HCT116 (cell line): ENCODE results near the gene KRTAP25-1. TPM values are rescaled to one million over a fixed set of nuclear protein-coding genes. Genes with fewer than 3 reads are reported as not detected.

Experiments used
- ATAC-seq: fragments of 200-7000 bp; cut with Tn5 transposase; 2 replicates; pipeline ENCODE4 v1.9.1; 2020; ENCODE audit warnings: mild to moderate bottlenecking, moderate library complexity
- BruUV-seq: library from RNA; stranded (reverse); fragments of 400-500 nt; replicated peaks from 2 replicates; lab custom pipeline; 2021; lab: Mats Ljungman, UMichigan
- CTCF ChIA-PET: fragments of 300-600 bp; sonication (Branson Sonifier 250); formaldehyde crosslinking; loops from one replicate; lab custom pipeline; 2021; ENCODE audit warnings: antibody characterized with exemption; lab: Charles Lee
- POLR2A ChIA-PET: fragments of 300-600, 350-600 bp; sonication (Branson Sonifier 250); formaldehyde crosslinking; loops from one replicate; lab custom pipeline; 2021; ENCODE audit warnings: antibody characterized with exemption; lab: Charles Lee
- RAD21 ChIA-PET, 2 experiments: fragments of 300-600 bp; sonication (Branson Sonifier 250); formaldehyde crosslinking; loops; one replicate each; lab custom pipeline; 2023; ENCODE audit warnings: low total read pairs in 2 of 2; ENCODE audit not compliant: uncharacterized antibody in 2 of 2, unreplicated experiment in 2 of 2, low non-redundant PET in 1 of 2; lab: Charles Lee
- DNase-seq: peaks from one replicate; pipeline ENCODE4 v3.0.0-alpha.2; 2010; ENCODE audit warnings: low read depth, low spot score
- H2AFZ ChIP-seq: fragments of 200-600 bp; shearing (Covaris generic), sonication (generic); 2 replicates; pipeline ENCODE4 v1.6.1; 2017; ENCODE audit warnings: low read depth, mixed run types, mixed read lengths, antibody characterized with exemption, low read length; ENCODE audit not compliant: poor library complexity, severe bottlenecking
- H3K27ac ChIP-seq: 2 replicates; pipeline ENCODE4 v1.5.1; 2012; ENCODE audit warnings: low read depth, low read length
- H3K27me3 ChIP-seq: fragments of 200-600 bp; sonication (generic); 2 replicates; pipeline ENCODE4 v1.6.1; 2016; ENCODE audit warnings: mixed run types, low read length, mixed read lengths; ENCODE audit not compliant: insufficient read depth
- H3K36me3 ChIP-seq, 2 experiments: fragments of 200-500 bp in 1 of 2; fragments of 200-600 bp in 1 of 2; sonication (Bioruptor generic) in 1 of 2; sonication (generic) in 1 of 2; 2 replicates each; pipeline versions ENCODE4 v1.5.1 to v1.6.1; 2014 to 2016; ENCODE audit warnings: low read length in 2 of 2, inconsistent platforms in 1 of 2, mixed read lengths in 1 of 2, mixed run types in 1 of 2; ENCODE audit not compliant: insufficient read depth in 2 of 2, control insufficient read depth in 1 of 2
- H3K4me1 ChIP-seq, 2 experiments: fragments of 200-600 bp in 1 of 2; sonication (generic) in 1 of 2; 2 replicates each; pipeline versions ENCODE4 v1.5.1 to v1.6.1; 2012 to 2017; ENCODE audit warnings: low read length in 2 of 2, inconsistent platforms in 1 of 2, mild to moderate bottlenecking in 1 of 2, mixed read lengths in 1 of 2, mixed run types in 1 of 2, moderate library complexity in 1 of 2; ENCODE audit not compliant: insufficient read depth in 2 of 2, control insufficient read depth in 1 of 2
- H3K4me2 ChIP-seq: fragments of 200-600 bp; sonication (generic); 2 replicates; pipeline ENCODE4 v1.6.1; 2017; ENCODE audit warnings: mixed run types, low read length, mixed read lengths
- H3K4me3 ChIP-seq, 2 experiments: fragments of 200-600 bp in 1 of 2; sonication (generic) in 1 of 2; replicated peaks in 1 of 2; 2 replicates each; pipeline ENCODE4 v1.5.1; 2011 to 2016; ENCODE audit warnings: low read length in 2 of 2, control low read depth in 1 of 2, low read depth in 1 of 2, mild to moderate bottlenecking in 1 of 2, mixed read lengths in 1 of 2, mixed run types in 1 of 2
- H3K79me2 ChIP-seq: fragments of 200-600 bp; sonication (generic); 2 replicates; pipeline ENCODE4 v1.6.1; 2017; ENCODE audit warnings: mild to moderate bottlenecking, mixed run types, low read length, moderate library complexity, mixed read lengths; ENCODE audit not compliant: insufficient read depth
- H3K9ac ChIP-seq: fragments of 200-600 bp; sonication (generic); 2 replicates; pipeline ENCODE4 v1.6.1; 2016; ENCODE audit warnings: low read length, mixed read lengths
- H3K9me2 ChIP-seq: fragments of 200-600 bp; sonication (generic), shearing (Covaris generic); 2 replicates; pipeline ENCODE4 v1.6.1; 2017; ENCODE audit warnings: mixed run types, mild to moderate bottlenecking, moderate library complexity; ENCODE audit not compliant: insufficient read depth
- H3K9me3 ChIP-seq, 2 experiments: fragments of 200-500 bp in 1 of 2; fragments of 200-600 bp in 1 of 2; sonication (Bioruptor generic) in 1 of 2; sonication (generic) in 1 of 2; 2 replicates each; pipeline ENCODE4 v1.6.1; 2014 to 2017; ENCODE audit warnings: low read length in 2 of 2, mixed read lengths in 2 of 2, inconsistent platforms in 1 of 2, low read depth in 1 of 2, mild to moderate bottlenecking in 1 of 2, mixed run types in 1 of 2, moderate library complexity in 1 of 2; ENCODE audit not compliant: control insufficient read depth in 1 of 2, insufficient read depth in 1 of 2
- H4K20me1 ChIP-seq: fragments of 200-600 bp; sonication (generic), shearing (Covaris generic); 2 replicates; pipeline ENCODE4 v1.6.1; 2017; ENCODE audit warnings: mixed run types, mild to moderate bottlenecking, moderate library complexity; ENCODE audit not compliant: insufficient read depth
- EZH2 ChIP-seq: fragments of 200-600 bp; sonication (generic); IDR thresholded peaks from 2 replicates; pipeline ENCODE4 v1.6.1; 2017; ENCODE audit warnings: antibody characterized with exemption, mixed run types
- FOSL1 ChIP-seq: IDR thresholded peaks from 2 replicates; pipeline ENCODE4 v1.6.1; 2012; ENCODE audit warnings: low read depth
- REST ChIP-seq: IDR thresholded peaks from 2 replicates; pipeline ENCODE4 v1.6.1; 2012; ENCODE audit warnings: low read depth
- SRF ChIP-seq: IDR thresholded peaks from 2 replicates; pipeline ENCODE4 v1.6.1; 2012; ENCODE audit warnings: low read depth
- ZFX ChIP-seq: fragments of 450-650 bp; IDR thresholded peaks from 2 replicates; pipeline ENCODE4 v1.6.1; 2017
- intact Hi-C: fragments of 100-400 bp; cut with micrococcal nuclease; formaldehyde crosslinking; loops from 2 replicates; pipeline ENCODE4 v1.10.0; 2022
- total RNA-seq: library from RNA; stranded (reverse); gene quantifications from one replicate; pipeline ENCODE4 v1.2.1, GENCODE V29; 2021; ENCODE audit not compliant: unreplicated experiment
- TF ChIP-seq, protein P1 (sequence below), 3 experiments: fragments of 200-600 bp in 1 of 3; sonication (generic) in 1 of 3; IDR thresholded peaks in 2 of 3; conservative IDR thresholded peaks in 1 of 3; 2 replicates each; pipeline ENCODE4 v1.5.1; 2012 to 2017; ENCODE audit warnings: low read depth in 2 of 3, low read length in 2 of 3, antibody characterized with exemption in 1 of 3, borderline replicate concordance in 1 of 3, control low read depth in 1 of 3, mild to moderate bottlenecking in 1 of 3, mixed read lengths in 1 of 3, mixed run types in 1 of 3, moderate library complexity in 1 of 3; ENCODE audit not compliant: insufficient read depth in 1 of 3

Gene KRTAP25-1
- total RNA-seq, 1 experiment from 2014 or later, result not detected

DNA sequence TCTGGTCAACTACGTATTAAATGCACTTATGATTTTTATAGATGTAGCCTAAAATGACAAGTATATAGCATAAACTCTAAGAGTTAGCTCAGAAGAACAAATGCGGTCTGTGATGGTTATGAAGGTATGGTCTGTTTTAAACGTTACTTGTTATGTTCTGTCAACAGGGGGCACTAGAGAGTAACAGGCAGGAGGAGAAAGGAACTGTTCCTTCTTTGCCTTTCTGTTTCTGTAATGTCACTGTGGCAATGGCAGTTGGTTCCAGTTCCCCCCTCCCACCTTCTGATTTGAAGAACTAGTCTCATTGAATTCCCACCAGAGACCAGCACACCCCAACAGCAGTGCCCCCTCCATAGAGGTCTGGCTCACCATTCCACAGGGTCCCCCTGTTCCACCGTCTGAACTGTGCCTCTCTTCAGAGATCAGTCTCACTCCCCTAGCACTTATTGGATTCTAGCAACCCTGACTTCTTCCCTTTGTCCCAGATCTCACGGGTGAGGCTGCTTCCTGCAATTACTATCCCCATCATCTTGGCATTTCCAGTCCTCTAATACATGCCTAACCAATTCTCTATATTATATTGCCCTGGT, 20.6 kb downstream of the KRTAP25-1 start:
- Histone ChIP-seq H3K27ac (no peak overlapping the region), H3K27me3 (no peaks in the 10 kb centered on the region), H3K9ac (no peak overlapping the region), H3K9me2 (no peaks in the 10 kb centered on the region), H3K4me3 (no peak overlapping the region), H3K9me3 (peaks cover 21 to 24% of the 10 kb centered on the region in 2 experiments; a peak in 3 of 4 replicates), H3K36me3 (no peaks in the 10 kb centered on the region), H3K79me2 (no peaks in the 10 kb centered on the region), H2AFZ (no peak overlapping the region), H4K20me1 (no peaks in the 10 kb centered on the region)
- ChIA-PET POLR2A (no interaction called here), RAD21 (no interaction called here), CTCF (no interaction called here)
- ATAC-seq (no peak), DNase-seq (no peak)
- no peak for TF ChIP-seq ZFX
- no peak for TF ChIP-seq FOSL1
- TF ChIP-seq, protein P1, sequence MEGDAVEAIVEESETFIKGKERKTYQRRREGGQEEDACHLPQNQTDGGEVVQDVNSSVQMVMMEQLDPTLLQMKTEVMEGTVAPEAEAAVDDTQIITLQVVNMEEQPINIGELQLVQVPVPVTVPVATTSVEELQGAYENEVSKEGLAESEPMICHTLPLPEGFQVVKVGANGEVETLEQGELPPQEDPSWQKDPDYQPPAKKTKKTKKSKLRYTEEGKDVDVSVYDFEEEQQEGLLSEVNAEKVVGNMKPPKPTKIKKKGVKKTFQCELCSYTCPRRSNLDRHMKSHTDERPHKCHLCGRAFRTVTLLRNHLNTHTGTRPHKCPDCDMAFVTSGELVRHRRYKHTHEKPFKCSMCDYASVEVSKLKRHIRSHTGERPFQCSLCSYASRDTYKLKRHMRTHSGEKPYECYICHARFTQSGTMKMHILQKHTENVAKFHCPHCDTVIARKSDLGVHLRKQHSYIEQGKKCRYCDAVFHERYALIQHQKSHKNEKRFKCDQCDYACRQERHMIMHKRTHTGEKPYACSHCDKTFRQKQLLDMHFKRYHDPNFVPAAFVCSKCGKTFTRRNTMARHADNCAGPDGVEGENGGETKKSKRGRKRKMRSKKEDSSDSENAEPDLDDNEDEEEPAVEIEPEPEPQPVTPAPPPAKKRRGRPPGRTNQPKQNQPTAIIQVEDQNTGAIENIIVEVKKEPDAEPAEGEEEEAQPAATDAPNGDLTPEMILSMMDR (IDR thresholded peaks at IDR 0.05 in 2 of 3, conservative IDR thresholded peaks at IDR 0.05 in 1 of 3; ENCODE audit: borderline replicate concordance in 1 of 3, insufficient read depth in 1 of 3, low read depth in 2 of 3, low read length in 2 of 3), result no peak
- no peak for TF ChIP-seq REST
- no peak for TF ChIP-seq SRF
- TF ChIP-seq EZH2, result no peak
- TF ChIP-seq, all 23 proteins: peak for 0
- Histone ChIP-seq H3K4me2 (no peak overlapping the region), H3K4me1 (no peaks in the 10 kb centered on the region)
- intact Hi-C loops, result no loop called here
- no TSS peak for BruUV-seq
